SKM-1 treated with dmso at 0.1 percent for 144 hours (cell line): ENCODE results near the gene SLC6A5.

Experiments used
- DNase-seq: peaks from one replicate; lab custom pipeline; 2025; ENCODE audit not compliant: unreplicated experiment; lab: John Stamatoyannopoulos, UW

The SLC6A5 gene

GRCh38 chr11:20620988-20621387, 21.6 kb downstream of the SLC6A5 start:
- no peak for DNase-seq

- no peak for DNase-seq
Measured at GRCh38 chr11:20621679-20622078, 22.3 kb downstream of the SLC6A5 start.

GRCh38 chr11:20623252-20623651, 23.8 kb downstream of the SLC6A5 start:
- no peak for DNase-seq

GRCh38 chr11:20626279-20626678, 26.9 kb downstream of the SLC6A5 start:
- DNase-seq, result no peak

- DNase-seq, result no peak
Measured at GRCh38 chr11:20627026-20627425, 27.6 kb downstream of the SLC6A5 start.

- DNase-seq, result no peak
Measured at GRCh38 chr11:20627701-20628100, 28.3 kb downstream of the SLC6A5 start.

- DNase-seq, result no peak
Measured at GRCh38 chr11:20631519-20632168, 32.2 kb downstream of the SLC6A5 start.

GRCh38 chr11:20632169-20632532, 32.7 kb downstream of the SLC6A5 start:
- DNase-seq, result no peak

GRCh38 chr11:20634044-20634443, 34.6 kb downstream of the SLC6A5 start:
- DNase-seq, result no peak

- no peak for DNase-seq
Measured at GRCh38 chr11:20634781-20635180, 35.4 kb downstream of the SLC6A5 start.

- no peak for DNase-seq
Measured at GRCh38 chr11:20638074-20638473, 38.7 kb downstream of the SLC6A5 start.

GRCh38 chr11:20639688-20640087, 40.3 kb downstream of the SLC6A5 start:
- DNase-seq, result no peak

- DNase-seq, result no peak
Measured at GRCh38 chr11:20640401-20640800, 41.0 kb downstream of the SLC6A5 start.

GRCh38 chr11:20644360-20644759, 45.0 kb downstream of the SLC6A5 start:
- DNase-seq, result no peak

GRCh38 chr11:20647976-20648565, 48.7 kb downstream of the SLC6A5 start:
- peak; percentile 10 for DNase-seq

GRCh38 chr11:20652150-20652806, 52.9 kb downstream of the SLC6A5 start:
- DNase-seq, result no peak

- DNase-seq, result no peak
Measured at GRCh38 chr11:20654038-20654437, 54.6 kb downstream of the SLC6A5 start.

GRCh38 chr11:20656901-20657300, 57.5 kb downstream of the SLC6A5 start:
- DNase-seq, result no peak

GRCh38 chr11:20658135-20658534, 58.7 kb downstream of the SLC6A5 start:
- DNase-seq, result no peak

- no peak for DNase-seq
Measured at GRCh38 chr11:20661445-20661844, 62.0 kb downstream of the SLC6A5 start.

GRCh38 chr11:20661850-20662249, 62.4 kb downstream of the SLC6A5 start:
- no peak for DNase-seq

- no peak for DNase-seq
Measured at GRCh38 chr11:20668131-20668809, 68.9 kb downstream of the SLC6A5 start.
